ENCODE data around the gene ITPR1. TPM values are rescaled to one million over a fixed set of nuclear protein-coding genes. Genes with fewer than 3 reads are reported as not detected.

Gene ITPR1
- total RNA-seq, 2 donors from 2014 or later, result 7.0 to 18.2 TPM

DNA sequence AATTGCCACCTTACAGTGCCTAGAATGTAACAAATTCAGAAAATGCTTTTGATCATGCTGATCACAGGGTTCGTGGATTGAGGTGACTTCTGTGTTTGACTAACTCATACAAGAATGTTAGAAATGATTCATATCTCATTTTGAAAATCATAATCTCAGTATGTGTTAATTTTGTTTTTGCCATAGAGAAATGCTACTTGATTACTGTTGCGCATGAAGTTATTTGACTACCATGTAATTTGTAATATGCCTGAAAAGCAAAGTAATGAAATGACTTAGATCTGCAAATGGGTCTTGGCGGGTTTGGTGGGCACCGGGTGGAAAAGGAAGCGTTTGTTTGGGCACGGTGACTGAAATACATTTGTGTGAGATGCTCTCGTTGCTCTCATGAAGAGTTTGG is 312.5 kb downstream of the ITPR1 start:
- intact Hi-C loops (cut with DNase I), result no loop called here
- Histone ChIP-seq H3K27ac (no peak overlapping the region), H3K9ac (ENCODE audit: low read depth in 2 of 2, low read length in 2 of 2) (no peak overlapping the region), H3K36me3 (no peaks in the 10 kb centered on the region), H3K4me1 (no peaks in the 10 kb centered on the region), H3K9me3 (no peaks in the 10 kb centered on the region), H3K27me3 (no peaks in the 10 kb centered on the region), H3K4me3 (no peak overlapping the region)
- TF ChIP-seq CTCF (IDR thresholded peaks at IDR 0.05), result no peak
- no peak for DNase-seq

DNA sequence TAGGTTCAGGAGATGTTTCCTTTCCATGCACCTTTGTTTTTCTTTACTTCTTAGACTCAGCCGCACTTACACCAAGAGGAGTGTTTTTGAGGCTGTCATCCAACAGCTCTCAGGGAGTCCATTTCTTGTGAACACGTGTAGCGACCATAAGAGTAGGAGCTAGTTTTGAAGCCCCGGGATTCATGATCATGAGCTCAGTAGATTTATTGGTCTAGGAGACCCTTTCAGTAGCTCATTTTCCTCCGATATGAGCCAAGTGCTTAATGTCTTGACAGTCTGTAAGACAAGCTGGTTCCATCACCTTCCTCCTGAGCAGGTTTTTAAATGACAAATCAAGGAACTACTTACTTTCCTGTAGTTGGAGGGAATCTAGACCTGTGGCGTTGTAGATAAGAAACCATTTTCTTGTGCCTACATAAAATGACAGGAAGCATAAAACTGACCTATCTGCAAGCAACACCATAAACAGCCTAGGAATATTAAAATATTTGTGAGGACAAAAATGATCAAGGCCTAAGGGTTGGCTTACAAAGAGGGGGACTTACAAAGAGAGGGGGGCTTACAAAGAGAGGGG is 313.5 kb downstream of the ITPR1 start:
- TF ChIP-seq CTCF (IDR thresholded peaks at IDR 0.05), result no peak
- Histone ChIP-seq H3K9ac (ENCODE audit: low read depth in 2 of 2, low read length in 2 of 2) (no peak overlapping the region), H3K9me3 (no peaks in the 10 kb centered on the region), H3K36me3 (no peaks in the 10 kb centered on the region), H3K4me1 (no peaks in the 10 kb centered on the region), H3K27me3 (no peaks in the 10 kb centered on the region), H3K27ac (no peak overlapping the region), H3K4me3 (no peak overlapping the region)
- no peak for DNase-seq
- intact Hi-C loops (cut with DNase I), result no loop called here

DNA sequence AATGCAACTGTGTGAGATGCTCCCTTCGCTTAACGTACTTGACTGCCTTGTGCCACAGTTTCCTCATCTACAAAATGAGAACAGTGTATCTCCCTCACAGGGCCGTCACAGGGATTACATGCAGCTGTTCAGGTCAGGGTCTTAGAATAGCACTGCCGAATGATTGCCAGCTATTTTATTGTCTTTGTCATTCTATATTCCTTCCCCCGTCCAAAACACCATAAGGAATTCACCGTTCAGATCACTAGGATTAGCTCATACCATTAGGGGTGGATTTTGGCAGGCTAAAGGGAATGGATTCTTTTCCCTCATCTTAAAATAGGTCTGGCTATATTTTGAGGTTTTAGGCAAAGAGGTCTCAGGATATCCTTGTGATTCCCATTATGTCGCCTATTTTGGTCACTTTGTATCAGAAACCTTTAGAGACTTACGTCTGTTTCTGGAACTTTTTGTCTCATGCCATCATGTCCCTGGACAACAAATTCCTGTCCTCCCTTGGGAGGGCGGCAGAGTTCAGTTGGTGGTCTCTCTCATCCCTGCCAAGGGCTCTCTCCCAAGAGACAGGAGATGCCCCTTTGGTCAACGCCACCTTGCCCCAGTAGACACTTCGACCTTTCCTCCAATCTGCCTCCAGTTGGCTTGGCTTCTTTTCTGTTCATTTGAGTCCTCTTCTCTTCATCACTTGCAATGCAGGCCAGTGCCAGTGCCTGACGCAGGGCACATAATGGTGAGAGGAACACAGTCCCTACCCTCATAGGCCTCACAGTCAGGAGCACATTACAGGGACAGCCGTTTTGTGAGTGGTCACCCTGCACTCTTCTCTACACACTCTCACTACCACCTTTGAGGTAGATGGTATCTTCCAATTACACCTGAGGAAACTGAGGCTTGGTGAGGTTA is 314.5 kb downstream of the ITPR1 start:
- no peak overlapping the region for H3K27ac ChIP-seq
- no peaks in the 10 kb centered on the region for H3K4me1 ChIP-seq
- H3K27me3 ChIP-seq, result no peaks in the 10 kb centered on the region
- H3K9me3 ChIP-seq, result no peaks in the 10 kb centered on the region
- no peak for DNase-seq
- H3K4me3 ChIP-seq, result no peak overlapping the region
- intact Hi-C loops (cut with DNase I), result no loop called here
- no peaks in the 10 kb centered on the region for H3K36me3 ChIP-seq
- TF ChIP-seq CTCF (IDR thresholded peaks at IDR 0.05), result no peak
- no peak overlapping the region for H3K9ac ChIP-seq (ENCODE audit: low read depth in 2 of 2, low read length in 2 of 2)

DNA sequence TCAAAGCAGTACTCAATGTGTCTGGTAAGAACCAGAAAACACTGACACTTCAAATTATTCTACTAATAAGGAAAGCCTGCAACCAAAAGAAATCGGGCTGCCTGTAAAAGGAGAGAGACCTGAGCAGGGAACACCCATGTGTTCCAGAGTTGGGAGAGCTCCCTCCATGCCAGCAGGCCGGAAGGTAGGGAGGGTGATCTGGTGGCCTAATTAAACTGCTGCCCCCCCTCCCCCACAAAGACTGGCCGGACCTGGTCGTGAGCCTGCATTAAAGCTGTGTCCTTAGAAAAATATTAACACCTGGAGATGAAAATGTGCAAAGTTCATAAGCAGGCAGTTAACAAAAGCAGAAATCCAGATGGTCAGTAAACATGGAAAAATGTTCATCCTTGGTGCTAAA is 315.5 kb downstream of the ITPR1 start:
- Histone ChIP-seq H3K27ac (no peak overlapping the region), H3K27me3 (no peaks in the 10 kb centered on the region), H3K4me3 (no peak overlapping the region), H3K36me3 (no peaks in the 10 kb centered on the region), H3K4me1 (no peaks in the 10 kb centered on the region), H3K9me3 (no peaks in the 10 kb centered on the region), H3K9ac (ENCODE audit: low read depth in 2 of 2, low read length in 2 of 2) (no peak overlapping the region)
- DNase-seq, result no peak
- intact Hi-C loops (cut with DNase I), result no loop called here
- no peak for TF ChIP-seq CTCF (IDR thresholded peaks at IDR 0.05)

DNA sequence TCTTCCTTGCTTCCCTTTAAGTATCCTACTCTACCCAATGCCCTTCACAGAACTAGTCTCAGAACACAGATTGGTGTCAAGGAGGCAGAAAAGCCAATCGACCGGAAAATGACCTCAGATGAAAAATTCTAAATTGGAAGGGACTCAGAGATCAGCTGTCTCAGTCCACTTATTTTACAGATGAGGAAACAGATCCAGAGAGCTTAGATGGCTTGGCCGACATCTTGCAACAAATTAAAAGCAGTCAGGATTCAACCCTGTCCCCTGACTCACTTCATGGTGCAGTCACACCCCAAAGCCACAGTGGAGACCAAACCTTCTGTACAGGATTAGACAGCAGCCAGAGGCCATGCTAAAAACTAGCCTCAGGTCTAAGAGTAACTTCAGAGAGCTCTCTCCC is 316.8 kb downstream of the ITPR1 start:
- Histone ChIP-seq H3K9ac (ENCODE audit: low read depth in 2 of 2, low read length in 2 of 2) (no peak overlapping the region), H3K9me3 (no peaks in the 10 kb centered on the region), H3K4me3 (no peak overlapping the region), H3K4me1 (no peaks in the 10 kb centered on the region), H3K27ac (no peak overlapping the region), H3K27me3 (no peaks in the 10 kb centered on the region), H3K36me3 (no peaks in the 10 kb centered on the region)
- DNase-seq, result no peak
- TF ChIP-seq CTCF (IDR thresholded peaks at IDR 0.05), result no peak
- intact Hi-C loops (cut with DNase I), result no loop called here
